Measurements from ENCODE around the gene GSTO1. TPM values are rescaled to one million over a fixed set of nuclear protein-coding genes. Genes with fewer than 3 reads are reported as not detected.

Gene GSTO1
- total and polyA plus RNA-seq, 2 of the 13 experiments (the other 11 are each of a cell fraction or from before 2014, with no cell fraction given): 228 to 300 TPM

GRCh38 chr10:104268713-104269645 is 14.3 kb downstream of the GSTO1 start, which contains the start of gene GSTO2 (continued):
- TF ChIP-seq ZNF687 (CRISPR knock-in tag; IDR thresholded peaks at IDR 0.05) (peak; percentile 46; the same call in 1 of the 2 replicates), KDM4B (CRISPR knock-in tag; IDR thresholded peaks at IDR 0.05) (no peak), AGO2 (optimal IDR thresholded peaks at IDR 0.05; ENCODE audit: low read depth, low read length) (peak; percentile 99), ZNF317 (CRISPR knock-in tag; IDR thresholded peaks at IDR 0.05) (no peak), HMG20B (CRISPR knock-in tag; conservative IDR thresholded peaks at IDR 0.05) (no peak), ZSCAN21 (CRISPR knock-in tag; IDR thresholded peaks at IDR 0.05; ENCODE audit: borderline replicate concordance) (no peak), ZKSCAN5 (CRISPR knock-in tag; IDR thresholded peaks at IDR 0.05) (no peak), NR2F2 (IDR thresholded peaks at IDR 0.05; ENCODE audit: borderline replicate concordance, low read depth) (no peak), FOXJ3 (CRISPR knock-in tag; IDR thresholded peaks at IDR 0.05; ENCODE audit: borderline replicate concordance) (no peak), ZNF530 (CRISPR knock-in tag; IDR thresholded peaks at IDR 0.05; ENCODE audit: low read depth) (no peak), BRF2 (CRISPR knock-in tag; IDR thresholded peaks at IDR 0.05) (no peak), HOXA7 (CRISPR knock-in tag; IDR thresholded peaks at IDR 0.05) (no peak), ZNF224 (CRISPR knock-in tag; IDR thresholded peaks at IDR 0.05) (no peak), ZNF441 (CRISPR knock-in tag; IDR thresholded peaks at IDR 0.05; ENCODE audit: borderline replicate concordance) (no peak), RBM22 (optimal IDR thresholded peaks at IDR 0.05; ENCODE audit: low read length) (peak; percentile 66)
- TF ChIP-seq, protein P1, sequence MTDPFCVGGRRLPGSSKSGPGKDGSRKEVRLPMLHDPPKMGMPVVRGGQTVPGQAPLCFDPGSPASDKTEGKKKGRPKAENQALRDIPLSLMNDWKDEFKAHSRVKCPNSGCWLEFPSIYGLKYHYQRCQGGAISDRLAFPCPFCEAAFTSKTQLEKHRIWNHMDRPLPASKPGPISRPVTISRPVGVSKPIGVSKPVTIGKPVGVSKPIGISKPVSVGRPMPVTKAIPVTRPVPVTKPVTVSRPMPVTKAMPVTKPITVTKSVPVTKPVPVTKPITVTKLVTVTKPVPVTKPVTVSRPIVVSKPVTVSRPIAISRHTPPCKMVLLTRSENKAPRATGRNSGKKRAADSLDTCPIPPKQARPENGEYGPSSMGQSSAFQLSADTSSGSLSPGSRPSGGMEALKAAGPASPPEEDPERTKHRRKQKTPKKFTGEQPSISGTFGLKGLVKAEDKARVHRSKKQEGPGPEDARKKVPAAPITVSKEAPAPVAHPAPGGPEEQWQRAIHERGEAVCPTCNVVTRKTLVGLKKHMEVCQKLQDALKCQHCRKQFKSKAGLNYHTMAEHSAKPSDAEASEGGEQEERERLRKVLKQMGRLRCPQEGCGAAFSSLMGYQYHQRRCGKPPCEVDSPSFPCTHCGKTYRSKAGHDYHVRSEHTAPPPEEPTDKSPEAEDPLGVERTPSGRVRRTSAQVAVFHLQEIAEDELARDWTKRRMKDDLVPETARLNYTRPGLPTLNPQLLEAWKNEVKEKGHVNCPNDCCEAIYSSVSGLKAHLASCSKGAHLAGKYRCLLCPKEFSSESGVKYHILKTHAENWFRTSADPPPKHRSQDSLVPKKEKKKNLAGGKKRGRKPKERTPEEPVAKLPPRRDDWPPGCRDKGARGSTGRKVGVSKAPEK (CRISPR knock-in tag; IDR thresholded peaks at IDR 0.05; ENCODE audit: borderline replicate concordance): no peak
- TF ChIP-seq, protein P2, sequence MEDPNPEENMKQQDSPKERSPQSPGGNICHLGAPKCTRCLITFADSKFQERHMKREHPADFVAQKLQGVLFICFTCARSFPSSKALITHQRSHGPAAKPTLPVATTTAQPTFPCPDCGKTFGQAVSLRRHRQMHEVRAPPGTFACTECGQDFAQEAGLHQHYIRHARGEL (CRISPR knock-in tag; IDR thresholded peaks at IDR 0.05): no peak

Measured in HepG2 (cell line).